Measurements from ENCODE around the gene ADGRV1.

Gene ADGRV1

DNA sequence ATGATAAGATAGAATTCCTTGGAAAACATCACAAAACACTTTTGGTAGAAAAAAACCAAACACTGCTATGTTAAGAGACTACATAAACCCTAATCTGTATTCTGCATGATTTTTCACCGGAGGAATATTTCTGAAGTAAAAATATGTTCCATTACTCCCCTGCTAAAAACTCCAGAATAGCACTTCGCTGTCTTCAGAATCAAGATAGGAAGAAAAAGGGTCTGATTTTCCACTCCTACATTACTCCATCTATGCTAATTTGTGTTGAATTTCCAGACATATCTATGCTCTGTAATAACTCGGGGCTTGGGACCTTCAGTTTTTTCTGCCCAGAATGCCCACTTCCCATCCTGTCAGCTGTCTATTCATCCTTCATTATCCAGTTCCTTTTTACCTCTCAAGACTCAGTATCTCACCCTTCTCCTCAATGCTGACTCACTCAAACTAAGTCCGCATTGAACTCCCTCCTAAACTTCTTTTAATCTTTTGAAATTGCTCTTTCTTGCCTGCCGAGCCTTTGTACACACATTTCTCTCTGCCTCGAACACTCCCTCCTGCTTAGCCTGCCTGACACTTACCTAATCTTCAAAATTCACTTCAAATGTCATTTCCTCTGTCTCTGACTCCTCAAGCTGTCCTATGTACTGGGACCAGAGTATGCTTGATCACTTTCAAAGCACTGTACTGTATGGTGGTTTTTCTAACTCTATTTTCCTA, 653.6 kb downstream of the ADGRV1 start:
- Histone ChIP-seq H3K27ac (ENCODE audit: low read depth, low read length) (peak overlapping the region; percentile 38), H3K9ac (ENCODE audit: low read length in 5 of 5) (peak overlapping the region in 1 of 5 donors; percentile 44), H3K36me3 (ENCODE audit: control insufficient read depth in 5 of 5, insufficient read depth in 5 of 5, low read length in 5 of 5) (no peaks in the 10 kb centered on the region), H3K27me3 (ENCODE audit: control insufficient read depth in 5 of 5, insufficient read depth in 4 of 5, low read length in 5 of 5) (no peaks in the 10 kb centered on the region), H3K4me1 (ENCODE audit: control insufficient read depth in 5 of 5, insufficient read depth in 5 of 5, low read length in 5 of 5) (peaks cover 3 to 25% (median 11%) of the 10 kb centered on the region in 5 donors), H3K4me3 (ENCODE audit: low read depth in 1 of 5, low read length in 5 of 5) (no peak overlapping the region), H3K9me3 (ENCODE audit: control insufficient read depth in 5 of 5, low read length in 5 of 5) (no peaks in the 10 kb centered on the region)

DNA sequence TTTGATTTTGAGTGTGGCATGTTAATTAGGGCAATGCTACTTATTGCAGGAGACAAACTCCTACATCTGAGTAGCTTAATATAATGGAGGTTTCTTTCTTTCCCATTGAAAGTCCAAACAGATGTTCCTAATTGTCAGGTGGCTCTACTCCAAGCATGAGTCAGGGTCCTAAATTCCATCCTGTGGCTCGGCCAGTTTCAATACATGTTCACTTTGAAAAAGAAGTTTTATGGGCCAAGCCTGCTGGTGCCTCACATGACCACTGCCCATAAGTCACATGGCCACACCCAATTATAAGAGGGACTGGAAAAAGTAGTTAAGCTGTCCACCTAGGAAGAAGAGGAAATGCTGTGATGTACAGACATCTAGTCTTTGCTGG, 654.1 kb downstream of the ADGRV1 start:
- H3K27me3 ChIP-seq (ENCODE audit: control insufficient read depth in 5 of 5, insufficient read depth in 4 of 5, low read length in 5 of 5), result no peaks in the 10 kb centered on the region
- no peak overlapping the region for H3K4me3 ChIP-seq (ENCODE audit: low read depth in 1 of 5, low read length in 5 of 5)
- peak overlapping the region in 1 of 5 donors; percentile 44 for H3K9ac ChIP-seq (ENCODE audit: low read length in 5 of 5)
- peaks cover 3 to 25% (median 11%) of the 10 kb centered on the region in 5 donors for H3K4me1 ChIP-seq (ENCODE audit: control insufficient read depth in 5 of 5, insufficient read depth in 5 of 5, low read length in 5 of 5)
- H3K36me3 ChIP-seq (ENCODE audit: control insufficient read depth in 5 of 5, insufficient read depth in 5 of 5, low read length in 5 of 5), result no peaks in the 10 kb centered on the region
- peak overlapping the region; percentile 38 for H3K27ac ChIP-seq (ENCODE audit: low read depth, low read length)
- no peaks in the 10 kb centered on the region for H3K9me3 ChIP-seq (ENCODE audit: control insufficient read depth in 5 of 5, low read length in 5 of 5)
